SK-N-SH (cell line): ENCODE measurements around the gene OR51V1. TPM values are rescaled to one million over a fixed set of nuclear protein-coding genes. Genes with fewer than 3 reads are reported as not detected.

ENCODE experiments used
- CTCF ChIA-PET: fragments of 300-600, 350-600 bp; formaldehyde crosslinking; extraction: SDS; loops from one replicate; lab custom pipeline; 2021; lab: Yijun Ruan, JAX
- POLR2A ChIA-PET: fragments of 350-600 bp; sonication (Branson Sonifier 250); formaldehyde crosslinking; extraction: SDS; loops from one replicate; lab custom pipeline; 2020; ENCODE audit warnings: antibody characterized with exemption, inconsistent platforms; lab: Yijun Ruan, JAX
- DNase-seq: peaks from one replicate; pipeline ENCODE4 v3.0.0; 2012
- H2AFZ ChIP-seq: fragments of 200-600 bp; sonication (generic); 2 replicates; pipeline ENCODE4 v1.8.1; 2016; ENCODE audit warnings: antibody characterized with exemption, mild to moderate bottlenecking, low read depth
- H3F3A ChIP-seq: fragments of 200-600 bp; sonication (generic); replicated peaks from 2 replicates; pipeline ENCODE3; 2016; ENCODE audit warnings: antibody characterized with exemption, mild to moderate bottlenecking; ENCODE audit not compliant: insufficient read depth
- H3K27ac ChIP-seq, 2 experiments: fragments of 200-500 bp in 1 of 2; fragments of 200-600 bp in 1 of 2; sonication (Bioruptor generic) in 1 of 2; sonication (generic), shearing (Covaris generic) in 1 of 2; 2 replicates each; pipeline versions ENCODE4 v1.5.1 to v1.6.1; 2014 to 2016; ENCODE audit warnings: low read depth in 2 of 2, inconsistent platforms in 1 of 2, low read length in 1 of 2, mild to moderate bottlenecking in 1 of 2, mixed read lengths in 1 of 2
- H3K27me3 ChIP-seq: fragments of 200-600 bp; sonication (generic), shearing (Covaris generic); 2 replicates; pipeline ENCODE4 v1.6.1; 2016; ENCODE audit warnings: mixed run types; ENCODE audit not compliant: insufficient read depth
- H3K36me3 ChIP-seq, 2 experiments: fragments of 200-500 bp in 1 of 2; fragments of 200-600 bp in 1 of 2; sonication (Bioruptor generic) in 1 of 2; sonication (generic) in 1 of 2; replicated peaks in 1 of 2; 2 replicates each; pipeline versions ENCODE3 to v1.5.1; 2014 to 2016; ENCODE audit warnings: low read length in 1 of 2, mild to moderate bottlenecking in 1 of 2; ENCODE audit not compliant: insufficient read depth in 2 of 2, control insufficient read depth in 1 of 2
- H3K4me1 ChIP-seq, 2 experiments: fragments of 200-500 bp in 1 of 2; fragments of 200-600 bp in 1 of 2; sonication (Bioruptor generic) in 1 of 2; sonication (generic), shearing (Covaris generic) in 1 of 2; 2 replicates each; pipeline versions ENCODE4 v1.5.1 to v1.6.1; 2014 to 2016; ENCODE audit warnings: low read depth in 1 of 2, low read length in 1 of 2, mixed run types in 1 of 2; ENCODE audit not compliant: insufficient read depth in 2 of 2, control insufficient read depth in 1 of 2
- H3K4me2 ChIP-seq: fragments of 200-600 bp; sonication (generic), shearing (Covaris generic); 2 replicates; pipeline ENCODE4 v1.6.1; 2017; ENCODE audit warnings: mixed run types
- H3K4me3 ChIP-seq, 2 experiments: fragments of 200-500 bp in 1 of 2; fragments of 200-600 bp in 1 of 2; sonication (Bioruptor generic) in 1 of 2; sonication (generic), shearing (Covaris generic) in 1 of 2; 2 replicates each; pipeline versions ENCODE4 v1.5.1 to v1.8.1; 2014 to 2016; ENCODE audit warnings: low read depth in 2 of 2, inconsistent platforms in 1 of 2, low read length in 1 of 2, mild to moderate bottlenecking in 1 of 2, mixed read lengths in 1 of 2, moderate library complexity in 1 of 2
- H3K79me2 ChIP-seq: fragments of 200-600 bp; sonication (generic); 2 replicates; pipeline ENCODE4 v1.8.1; 2017; ENCODE audit warnings: mild to moderate bottlenecking; ENCODE audit not compliant: insufficient read depth
- H3K9ac ChIP-seq: fragments of 200-600 bp; sonication (generic); 2 replicates; pipeline ENCODE4 v1.6.1; 2017; ENCODE audit warnings: mixed run types
- H3K9me2 ChIP-seq: fragments of 200-600 bp; sonication (generic); 2 replicates; pipeline ENCODE4 v1.6.1; 2017; ENCODE audit warnings: mixed run types
- H3K9me3 ChIP-seq: fragments of 200-600 bp; sonication (generic); 2 replicates; pipeline ENCODE4 v1.6.1; 2017; ENCODE audit warnings: mixed run types, mild to moderate bottlenecking, moderate library complexity
- H4K20me1 ChIP-seq: fragments of 200-600 bp; sonication (generic); 2 replicates; pipeline ENCODE4 v1.6.1; 2017; ENCODE audit warnings: mild to moderate bottlenecking, mixed run types; ENCODE audit not compliant: insufficient read depth
- CHD2 ChIP-seq: fragments of 150-350 bp; IDR thresholded peaks from 2 replicates; pipeline ENCODE4 v1.6.1; 2018; ENCODE audit warnings: low read length; ENCODE audit not compliant: partially characterized antibody
- ELF1 ChIP-seq: IDR thresholded peaks from 2 replicates; pipeline ENCODE4 v1.4.0; 2012
- EP300 ChIP-seq, 2 experiments: IDR thresholded peaks; 2 replicates each; pipeline versions ENCODE4 v1.4.0 to v1.6.1; 2012; ENCODE audit warnings: borderline replicate concordance in 1 of 2, low read depth in 1 of 2, low read length in 1 of 2
- EZH2phosphoT487 ChIP-seq: fragments of 200-600 bp; sonication (generic); IDR thresholded peaks from 2 replicates; pipeline ENCODE4 v1.6.1; 2017; ENCODE audit warnings: low read depth, mixed run types, mild to moderate bottlenecking, antibody characterized with exemption, moderate library complexity, borderline replicate concordance
- FOSL2 ChIP-seq: IDR thresholded peaks from 2 replicates; pipeline ENCODE4 v1.4.0; 2012; ENCODE audit warnings: low read depth, mild to moderate bottlenecking, moderate library complexity, borderline replicate concordance
- FOXJ3 ChIP-seq: sonication (generic); formaldehyde crosslinking; IDR thresholded peaks from 2 replicates; pipeline ENCODE4 v1.5.1; 2020; ENCODE audit warnings: mild to moderate bottlenecking, missing genetic modification reagents
- FOXM1 ChIP-seq: IDR thresholded peaks from 2 replicates; pipeline ENCODE4 v1.4.0; 2012; ENCODE audit warnings: low read depth, mild to moderate bottlenecking
- GATA2 ChIP-seq: sonication (generic); formaldehyde crosslinking; IDR thresholded peaks from 2 replicates; pipeline ENCODE4 v1.5.0; 2020; ENCODE audit warnings: mild to moderate bottlenecking, missing genetic modification reagents
- JUND ChIP-seq: IDR thresholded peaks from 2 replicates; pipeline ENCODE4 v1.4.0; 2012
- PBX3 ChIP-seq: IDR thresholded peaks from 2 replicates; pipeline ENCODE4; 2012
- POLR2AphosphoS5 ChIP-seq: IDR thresholded peaks from 2 replicates; pipeline ENCODE4 v1.6.1; 2012; ENCODE audit warnings: low read depth, low read length
- RAD21 ChIP-seq: IDR thresholded peaks from 2 replicates; pipeline ENCODE4 v1.6.1; 2012; ENCODE audit warnings: mild to moderate bottlenecking, low read length
- RXRA ChIP-seq: IDR thresholded peaks from 2 replicates; pipeline ENCODE4 v1.4.0; 2012; ENCODE audit warnings: low read depth, mild to moderate bottlenecking, borderline replicate concordance
- SMC3 ChIP-seq: IDR thresholded peaks from 2 replicates; pipeline ENCODE4 v1.6.1; 2012; ENCODE audit warnings: low read depth, low read length, improper control_type of control experiment
- TAF1 ChIP-seq: IDR thresholded peaks from 2 replicates; pipeline ENCODE4 v1.6.1; 2012; ENCODE audit warnings: low read depth, mild to moderate bottlenecking, low read length, moderate library complexity, borderline replicate concordance
- TCF12 ChIP-seq: IDR thresholded peaks from 2 replicates; pipeline ENCODE4 v1.4.0; 2012
- TEAD4 ChIP-seq: IDR thresholded peaks from 2 replicates; pipeline ENCODE4 v1.4.0; 2012; ENCODE audit warnings: mild to moderate bottlenecking, borderline replicate concordance; ENCODE audit not compliant: insufficient read depth
- USF2 ChIP-seq: fragments of 150-350 bp; IDR thresholded peaks from 2 replicates; pipeline ENCODE4 v1.6.1; 2017; ENCODE audit warnings: antibody characterized with exemption, low read length, low read depth, borderline replicate concordance
- WGBS: methylation state at CpG from one replicate; pipeline ENCODE4 v1.1.6; 2017; ENCODE audit warnings: low lambda C conversion rate; 5-methylcytosine and 5-hydroxymethylcytosine counted together
- polyA plus RNA-seq, 3 experiments: library from polyadenylated mRNA; depleted of rRNA; stranded (reverse); fragments of >200 nt; gene quantifications; 2 replicates each; pipeline ENCODE4 v1.2.3, GENCODE V29; 2012
- TF ChIP-seq, protein P1 (sequence below): IDR thresholded peaks from 2 replicates; pipeline ENCODE4 v1.6.1; 2012; ENCODE audit warnings: mild to moderate bottlenecking, low read depth, low read length, moderate library complexity
- TF ChIP-seq, protein P2 (sequence below): IDR thresholded peaks from 2 replicates; pipeline ENCODE4 v1.4.0; 2012; ENCODE audit warnings: low read depth
- TF ChIP-seq, protein P3 (sequence below): fragments of 150-350 bp; IDR thresholded peaks from 2 replicates; pipeline ENCODE4 v1.6.1; 2016; ENCODE audit warnings: mild to moderate bottlenecking, low read depth, low read length

Gene OR51V1
- polyA plus RNA-seq, 1 of the 3 experiments (the other 2 are of a cell fraction): not detected

DNA sequence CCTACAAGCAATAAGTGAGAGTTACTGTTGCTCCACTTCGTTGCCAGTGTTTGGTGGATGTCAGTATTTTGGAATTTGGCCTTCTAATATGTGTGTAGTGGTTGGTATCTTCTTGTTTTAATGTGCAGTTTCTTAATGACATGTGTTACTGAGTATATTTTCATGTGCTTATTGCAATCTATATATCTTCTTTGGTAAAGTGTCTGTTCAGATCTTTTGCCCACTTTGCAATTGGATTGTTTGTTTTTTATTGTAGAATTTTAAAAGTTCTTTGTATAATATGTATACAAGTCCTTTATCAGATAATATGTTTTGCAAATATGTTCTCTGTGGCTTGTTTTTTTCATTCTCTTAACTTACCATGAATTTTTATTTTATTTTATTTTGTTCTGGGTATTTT, 7.7 kb downstream of the OR51V1 start:
- WGBS: 0% methylated on average over 1 of the region's 1 CpG
- H3K27ac ChIP-seq: no peak overlapping the region
- H3K9ac ChIP-seq: no peak overlapping the region
- no peaks in the 10 kb centered on the region for H3K9me2 ChIP-seq
- no peaks in the 10 kb centered on the region for H3K79me2 ChIP-seq
- H3K4me3 ChIP-seq: no peak overlapping the region
- ChIA-PET CTCF (no interaction called here), POLR2A (no interaction called here)
- no peaks in the 10 kb centered on the region for H3F3A ChIP-seq
- no peaks in the 10 kb centered on the region for H3K36me3 ChIP-seq
- H2AFZ ChIP-seq: no peak overlapping the region
- no peaks in the 10 kb centered on the region for H3K4me1 ChIP-seq
- H4K20me1 ChIP-seq: no peaks in the 10 kb centered on the region
- no peak for TF ChIP-seq JUND
- TF ChIP-seq FOXJ3: no peak
- TF ChIP-seq, protein P1, sequence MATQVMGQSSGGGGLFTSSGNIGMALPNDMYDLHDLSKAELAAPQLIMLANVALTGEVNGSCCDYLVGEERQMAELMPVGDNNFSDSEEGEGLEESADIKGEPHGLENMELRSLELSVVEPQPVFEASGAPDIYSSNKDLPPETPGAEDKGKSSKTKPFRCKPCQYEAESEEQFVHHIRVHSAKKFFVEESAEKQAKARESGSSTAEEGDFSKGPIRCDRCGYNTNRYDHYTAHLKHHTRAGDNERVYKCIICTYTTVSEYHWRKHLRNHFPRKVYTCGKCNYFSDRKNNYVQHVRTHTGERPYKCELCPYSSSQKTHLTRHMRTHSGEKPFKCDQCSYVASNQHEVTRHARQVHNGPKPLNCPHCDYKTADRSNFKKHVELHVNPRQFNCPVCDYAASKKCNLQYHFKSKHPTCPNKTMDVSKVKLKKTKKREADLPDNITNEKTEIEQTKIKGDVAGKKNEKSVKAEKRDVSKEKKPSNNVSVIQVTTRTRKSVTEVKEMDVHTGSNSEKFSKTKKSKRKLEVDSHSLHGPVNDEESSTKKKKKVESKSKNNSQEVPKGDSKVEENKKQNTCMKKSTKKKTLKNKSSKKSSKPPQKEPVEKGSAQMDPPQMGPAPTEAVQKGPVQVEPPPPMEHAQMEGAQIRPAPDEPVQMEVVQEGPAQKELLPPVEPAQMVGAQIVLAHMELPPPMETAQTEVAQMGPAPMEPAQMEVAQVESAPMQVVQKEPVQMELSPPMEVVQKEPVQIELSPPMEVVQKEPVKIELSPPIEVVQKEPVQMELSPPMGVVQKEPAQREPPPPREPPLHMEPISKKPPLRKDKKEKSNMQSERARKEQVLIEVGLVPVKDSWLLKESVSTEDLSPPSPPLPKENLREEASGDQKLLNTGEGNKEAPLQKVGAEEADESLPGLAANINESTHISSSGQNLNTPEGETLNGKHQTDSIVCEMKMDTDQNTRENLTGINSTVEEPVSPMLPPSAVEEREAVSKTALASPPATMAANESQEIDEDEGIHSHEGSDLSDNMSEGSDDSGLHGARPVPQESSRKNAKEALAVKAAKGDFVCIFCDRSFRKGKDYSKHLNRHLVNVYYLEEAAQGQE: no peak
- no peak for TF ChIP-seq EZH2phosphoT487
- TF ChIP-seq, protein P2, sequence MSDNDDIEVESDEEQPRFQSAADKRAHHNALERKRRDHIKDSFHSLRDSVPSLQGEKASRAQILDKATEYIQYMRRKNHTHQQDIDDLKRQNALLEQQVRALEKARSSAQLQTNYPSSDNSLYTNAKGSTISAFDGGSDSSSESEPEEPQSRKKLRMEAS: no peak
- TF ChIP-seq FOSL2: no peak
- no peak for TF ChIP-seq RXRA
- no peak for TF ChIP-seq TCF12
- TF ChIP-seq TAF1: no peak
- no peak for TF ChIP-seq GATA2 (CRISPR knock-in tag)
- no peak for TF ChIP-seq PBX3
- H3K27me3 ChIP-seq: no peaks in the 10 kb centered on the region
- no peaks in the 10 kb centered on the region for H3K9me3 ChIP-seq
- no peak overlapping the region for H3K4me2 ChIP-seq
- no peak for DNase-seq

GRCh38 chr11:5188201-5188600, 12.3 kb downstream of the OR51V1 start:
- Histone ChIP-seq H3K36me3 (no peaks in the 10 kb centered on the region), H3K4me3 (no peak overlapping the region), H3K4me2 (no peak overlapping the region), H4K20me1 (no peaks in the 10 kb centered on the region), H2AFZ (no peak overlapping the region), H3K9me2 (no peaks in the 10 kb centered on the region), H3K79me2 (no peaks in the 10 kb centered on the region), H3K4me1 (no peaks in the 10 kb centered on the region), H3F3A (no peaks in the 10 kb centered on the region), H3K9me3 (no peaks in the 10 kb centered on the region), H3K27ac (no peak overlapping the region), H3K27me3 (no peaks in the 10 kb centered on the region), H3K9ac (no peak overlapping the region)
- WGBS: 1% methylated on average over 2 of the region's 2 CpGs
- ChIA-PET CTCF (no interaction called here), POLR2A (no interaction called here)
- no peak for DNase-seq
- TF ChIP-seq FOXM1 (no peak), SMC3 (no peak), RAD21 (no peak), EZH2phosphoT487 (no peak), ELF1 (no peak), TEAD4 (no peak), GATA2 (CRISPR knock-in tag) (no peak), POLR2AphosphoS5 (no peak), PBX3 (no peak), FOSL2 (no peak), EP300 (IDR thresholded peaks at IDR 0.05; ENCODE audit: borderline replicate concordance in 1 of 2, low read depth in 1 of 2, low read length in 1 of 2) (no peak), TAF1 (no peak), CHD2 (no peak), USF2 (no peak)
- TF ChIP-seq, protein P3, sequence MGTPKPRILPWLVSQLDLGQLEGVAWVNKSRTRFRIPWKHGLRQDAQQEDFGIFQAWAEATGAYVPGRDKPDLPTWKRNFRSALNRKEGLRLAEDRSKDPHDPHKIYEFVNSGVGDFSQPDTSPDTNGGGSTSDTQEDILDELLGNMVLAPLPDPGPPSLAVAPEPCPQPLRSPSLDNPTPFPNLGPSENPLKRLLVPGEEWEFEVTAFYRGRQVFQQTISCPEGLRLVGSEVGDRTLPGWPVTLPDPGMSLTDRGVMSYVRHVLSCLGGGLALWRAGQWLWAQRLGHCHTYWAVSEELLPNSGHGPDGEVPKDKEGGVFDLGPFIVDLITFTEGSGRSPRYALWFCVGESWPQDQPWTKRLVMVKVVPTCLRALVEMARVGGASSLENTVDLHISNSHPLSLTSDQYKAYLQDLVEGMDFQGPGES: no peak
